ENCODE measurements around the gene NPC2. TPM values are rescaled to one million over a fixed set of nuclear protein-coding genes. Genes with fewer than 3 reads are reported as not detected.
A peak's percentile ranks its signal among the peaks of the same experiment; 100 is the strongest.

NPC2 gene
- total and polyA plus RNA-seq, 2 of the 4 experiments (the other 2 are of a cell fraction): 210 to 273 TPM

GRCh38 chr14:74542056-74542685 lies 49.1 kb upstream of the NPC2 start:
- Histone ChIP-seq H4K20me1 (ENCODE audit: insufficient read depth, low read length) (no peaks in the 10 kb centered on the region), H3K9me1 (ENCODE audit: insufficient read depth, low read length) (peaks cover 20% of the 10 kb centered on the region), H3K14ac (replicated peaks; ENCODE audit: low read depth, low read length) (no peak overlapping the region), H4K91ac (ENCODE audit: insufficient read depth, low read depth, low read length) (no peak overlapping the region), H3K79me1 (ENCODE audit: low read depth in 1 of 2, low read length in 2 of 2) (peaks cover 0 to 16% of the 10 kb centered on the region in 2 experiments; a peak in 2 of 4 replicates), H3K27ac (ENCODE audit: insufficient read depth, low read length) (no peak overlapping the region), H3K27me3 (ENCODE audit: control insufficient read depth, insufficient read depth, low read length) (no peaks in the 10 kb centered on the region), H4K8ac (ENCODE audit: low read depth in 2 of 2, low read length in 2 of 2) (no peak overlapping the region), H3K4me1 (ENCODE audit: control insufficient read depth, insufficient read depth, low read length) (peaks cover 7% of the 10 kb centered on the region), H3K4ac (ENCODE audit: low read depth, low read length) (no peak overlapping the region), H3K18ac (ENCODE audit: low read depth, low read length) (no peak overlapping the region), H4K5ac (ENCODE audit: low read depth, low read length) (no peak overlapping the region), H2AK5ac (ENCODE audit: low read depth, low read length) (no peak overlapping the region), H3K9ac (ENCODE audit: low read depth, low read length) (no peak overlapping the region), H3K23ac (ENCODE audit: low read depth, low read length) (no peak overlapping the region), H2BK5ac (ENCODE audit: low read depth, low read length, poor library complexity, severe bottlenecking) (no peak overlapping the region), H2AK9ac (replicated peaks; ENCODE audit: low read depth, low read length, poor library complexity) (no peak overlapping the region), H2BK15ac (ENCODE audit: low read depth, low read length) (no peak overlapping the region), H2AFZ (replicated peaks; ENCODE audit: low read length, poor library complexity) (peak overlapping the region; percentile 6), H3K4me3 (ENCODE audit: insufficient read depth, low read depth, low read length) (no peak overlapping the region), H2BK120ac (ENCODE audit: low read depth, low read length) (no peak overlapping the region), H3K36me3 (ENCODE audit: control insufficient read depth, insufficient read depth, low read length) (peaks cover 5% of the 10 kb centered on the region; the same call in 1 of the 2 replicates), H3K56ac (ENCODE audit: extremely low read depth, insufficient read depth, low read length) (no peak overlapping the region), H3K9me3 (ENCODE audit: control insufficient read depth, insufficient read depth, low read length) (no peaks in the 10 kb centered on the region), H3K4me2 (ENCODE audit: low read depth, low read length) (no peak overlapping the region), H2BK20ac (ENCODE audit: low read depth, low read length) (no peak overlapping the region)
- ChIA-PET POLR2A (ENCODE audit: unreplicated experiment) (interaction anchor here (0.6 kb wide), 1 partner anchor 188 kb away, joined by 3 read pairs; no protein-coding TSS in a partner anchor), CTCF (no interaction called here)
- TF ChIP-seq NFE2L2 (IDR thresholded peaks at IDR 0.05; ENCODE audit: low read depth, low read length) (no peak), BHLHE40 (IDR thresholded peaks at IDR 0.05; ENCODE audit: low read depth, low read length) (no peak), MAZ (IDR thresholded peaks at IDR 0.05; ENCODE audit: borderline replicate concordance, low read depth, low read length) (no peak), MAFK (IDR thresholded peaks at IDR 0.05; ENCODE audit: low read depth, low read length) (no peak), RAD21 (IDR thresholded peaks at IDR 0.05; ENCODE audit: low read length) (no peak), FOS (IDR thresholded peaks at IDR 0.05; ENCODE audit: low read depth, low read length) (no peak), ELK1 (IDR thresholded peaks at IDR 0.05; ENCODE audit: borderline replicate concordance, low read depth, low read length) (no peak)
- ATAC-seq (ENCODE audit: low read depth) (no peak), DNase-seq (no peak)
- WGBS, 2 experiments (ENCODE audit: extremely low coverage in 2 of 2, insufficient read length in 1 of 2): 100% methylated on average over 1 of the region's 10 CpGs; no CpG with 5 or more reads in 1 of the 2 experiments
- intact Hi-C loops (cut with micrococcal nuclease): no loop called here
- in situ Hi-C loops (cut with MboI; ENCODE audit: low sequenced_read_pairs): no loop called here
- dilution Hi-C loops (cut with HindIII; ENCODE audit: low sequenced_read_pairs, unreplicated experiment): no loop called here
- BruUV-seq (replicated peaks): no TSS peak
